ENCODE results near the gene SSUH2.
A peak's percentile ranks its signal among the peaks of the same experiment; 100 is the strongest.
"Not testable (repeated sequence)": the region's sequence is repeated elsewhere in the genome, so short reads cannot be mapped to it uniquely, and the experiment has no call there.

Gene SSUH2, protein sequence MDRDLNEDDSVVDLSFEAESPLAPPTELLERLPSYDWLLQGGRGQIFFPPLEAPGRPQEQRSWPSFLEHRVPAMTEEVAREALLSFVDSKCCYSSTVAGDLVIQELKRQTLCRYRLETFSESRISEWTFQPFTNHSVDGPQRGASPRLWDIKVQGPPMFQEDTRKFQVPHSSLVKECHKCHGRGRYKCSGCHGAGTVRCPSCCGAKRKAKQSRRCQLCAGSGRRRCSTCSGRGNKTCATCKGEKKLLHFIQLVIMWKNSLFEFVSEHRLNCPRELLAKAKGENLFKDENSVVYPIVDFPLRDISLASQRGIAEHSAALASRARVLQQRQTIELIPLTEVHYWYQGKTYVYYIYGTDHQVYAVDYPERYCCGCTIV

GRCh38 chr3:8644748-8645390 is at the start of gene SSUH2:
Gene SSUH2 (minus strand): TSS chr3:8644798. CDS start chr3:8644758, 40 bp downstream.
- Mint-ChIP-seq H3K4me3 (no peak within 1 kb of the TSS), H3K4me1 (no peaks in the 10 kb centered on the region), H3K27ac (no peak within 1 kb of the TSS), H3K9me3 (peaks cover 0 to 8% of the 10 kb centered on the region in 2 donors), H3K27me3 (peaks cover 29% of the 10 kb centered on the region)
- no peak for DNase-seq
- no peak for ATAC-seq

- H3K4me3 Mint-ChIP-seq, H3K27me3 Mint-ChIP-seq, H3K27ac Mint-ChIP-seq, H3K9me3 Mint-ChIP-seq, DNase-seq, H3K4me1 Mint-ChIP-seq, ATAC-seq: not testable (repeated sequence)
Measured at GRCh38 chr3:8691295-8691694, 46.7 kb upstream of the SSUH2 start.

DNA sequence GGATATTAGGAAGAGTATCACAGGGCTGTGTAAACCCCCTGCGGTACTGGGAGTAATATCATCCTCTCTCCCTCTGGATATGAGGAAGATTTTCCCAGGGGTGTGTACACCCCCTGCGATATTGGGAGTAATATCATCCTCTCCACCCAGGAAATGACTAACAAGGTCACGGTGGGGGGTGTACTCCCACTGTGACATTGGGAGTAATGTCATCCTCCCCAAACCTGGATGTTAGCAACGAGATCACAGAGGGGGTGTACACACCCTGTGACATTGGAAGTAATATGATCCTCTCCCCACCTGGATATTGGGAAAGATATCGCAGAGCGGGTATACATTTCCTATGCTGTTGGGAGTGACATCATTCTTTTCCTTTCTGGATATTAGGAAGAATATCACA is 40.4 kb upstream of the SSUH2 start:
- ATAC-seq, H3K27ac Mint-ChIP-seq, H3K9me3 Mint-ChIP-seq, H3K27me3 Mint-ChIP-seq, DNase-seq, H3K4me1 Mint-ChIP-seq, H3K4me3 Mint-ChIP-seq: not testable (repeated sequence)

GRCh38 chr3:8682850-8683574 is 38.4 kb upstream of the SSUH2 start:
- not testable (repeated sequence) for H3K4me3 Mint-ChIP-seq, H3K27me3 Mint-ChIP-seq, H3K27ac Mint-ChIP-seq, H3K9me3 Mint-ChIP-seq, DNase-seq, ATAC-seq, H3K4me1 Mint-ChIP-seq

GRCh38 chr3:8681881-8682538 is 37.4 kb upstream of the SSUH2 start:
- not testable (repeated sequence) for H3K9me3 Mint-ChIP-seq, H3K4me3 Mint-ChIP-seq, DNase-seq, H3K27ac Mint-ChIP-seq, H3K4me1 Mint-ChIP-seq, H3K27me3 Mint-ChIP-seq, ATAC-seq

DNA sequence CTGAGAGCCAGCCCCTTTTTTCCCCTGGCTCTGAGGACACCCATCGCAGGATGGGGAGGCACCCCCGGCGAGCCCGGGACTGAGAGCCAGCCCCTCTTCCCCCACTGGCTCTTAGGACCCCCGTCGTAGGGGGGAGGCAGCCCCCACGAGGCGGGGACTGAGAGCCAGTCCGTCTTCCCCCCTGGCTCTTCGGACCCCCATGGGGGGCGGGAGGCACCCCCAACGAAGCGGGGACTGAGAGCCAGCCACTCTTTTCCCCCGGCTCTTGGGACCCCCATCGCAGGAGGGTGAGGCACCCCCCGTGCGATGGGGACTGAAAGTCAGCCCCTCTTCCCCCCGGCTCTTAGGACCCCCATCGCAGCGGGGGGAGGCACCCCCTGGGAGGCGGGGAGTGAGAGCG is 36.8 kb upstream of the SSUH2 start:
- Mint-ChIP-seq H3K27me3 (no peaks in the 10 kb centered on the region), H3K4me3 (no peak overlapping the region), H3K27ac (no peak overlapping the region), H3K4me1 (no peaks in the 10 kb centered on the region), H3K9me3 (no peaks in the 10 kb centered on the region)
- ATAC-seq (peak; percentile 48), DNase-seq (no peak)

GRCh38 chr3:8679817-8680553 is 35.4 kb upstream of the SSUH2 start:
- H3K27me3 Mint-ChIP-seq, H3K27ac Mint-ChIP-seq, DNase-seq, H3K9me3 Mint-ChIP-seq, H3K4me3 Mint-ChIP-seq, ATAC-seq, H3K4me1 Mint-ChIP-seq: not testable (repeated sequence)

DNA sequence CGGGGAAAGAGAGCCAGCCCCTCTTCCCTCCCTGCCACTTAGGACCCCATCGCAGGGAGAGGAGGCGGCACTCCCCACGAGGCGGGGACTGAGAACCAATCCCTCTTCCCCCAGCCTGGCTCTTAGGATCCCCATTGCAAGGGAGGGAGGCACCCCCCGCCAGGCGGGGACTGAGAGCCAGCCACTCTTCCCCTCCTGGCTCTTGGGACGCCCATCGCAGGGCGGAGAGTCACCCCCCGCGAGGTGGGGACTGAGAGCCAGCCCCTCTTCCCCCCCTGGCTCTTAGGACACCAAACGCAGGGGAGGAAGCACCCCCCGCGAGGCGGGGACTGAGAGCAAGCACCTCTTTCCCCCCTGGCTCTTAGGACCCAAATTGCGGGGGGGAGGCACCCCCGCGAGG is 34.2 kb upstream of the SSUH2 start:
- H3K27ac Mint-ChIP-seq: no peak overlapping the region
- H3K4me1 Mint-ChIP-seq: no peaks in the 10 kb centered on the region
- ATAC-seq: no peak
- H3K4me3 Mint-ChIP-seq: no peak overlapping the region
- DNase-seq: no peak
- H3K9me3 Mint-ChIP-seq: no peaks in the 10 kb centered on the region
- H3K27me3 Mint-ChIP-seq: no peaks in the 10 kb centered on the region

DNA sequence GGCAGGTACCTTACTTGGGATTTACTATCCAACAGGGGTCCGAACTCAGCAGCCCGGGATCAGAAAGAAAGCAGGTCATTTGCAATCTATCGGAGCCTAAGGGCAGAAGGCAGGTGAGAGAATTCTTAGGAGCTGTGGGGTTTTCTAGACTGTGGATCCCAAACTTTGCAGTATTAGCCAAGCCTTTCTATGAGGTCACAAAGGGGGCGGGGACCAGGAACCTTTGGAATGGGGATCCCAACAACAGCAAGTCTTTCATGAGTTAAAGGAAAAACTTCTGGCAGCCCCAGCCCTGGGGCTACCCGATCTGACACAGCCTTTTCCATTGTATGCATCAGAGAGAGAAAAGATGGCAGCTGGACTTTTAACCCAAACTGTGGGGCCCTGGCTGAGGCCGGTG is 32.7 kb upstream of the SSUH2 start:
- not testable (repeated sequence) for H3K4me3 Mint-ChIP-seq, H3K27me3 Mint-ChIP-seq, ATAC-seq, H3K9me3 Mint-ChIP-seq, DNase-seq, H3K27ac Mint-ChIP-seq, H3K4me1 Mint-ChIP-seq

DNA sequence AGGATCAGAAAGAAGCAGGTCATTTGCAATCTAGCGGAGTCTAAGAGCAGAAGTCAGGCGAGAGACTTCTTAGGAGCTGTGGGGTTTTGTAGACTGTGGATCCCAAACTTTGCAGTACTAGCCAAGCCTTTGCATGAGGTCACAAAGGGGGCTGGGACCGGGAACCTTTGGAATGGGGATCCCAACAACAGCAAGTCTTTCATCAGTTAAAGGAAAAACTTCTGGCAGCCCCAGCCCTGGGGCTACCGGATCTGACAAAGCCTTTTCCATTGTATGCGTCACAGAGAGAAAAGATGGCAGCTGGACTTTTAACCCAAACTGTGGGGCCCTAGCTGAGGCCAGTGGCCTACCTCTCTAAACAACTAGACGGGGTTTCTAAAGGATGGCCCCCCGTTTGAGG is 31.0 kb upstream of the SSUH2 start:
- not testable (repeated sequence) for H3K4me1 Mint-ChIP-seq, H3K4me3 Mint-ChIP-seq, H3K27me3 Mint-ChIP-seq, H3K27ac Mint-ChIP-seq, DNase-seq, ATAC-seq
- peaks cover 0 to 11% of the 10 kb centered on the region in 2 donors for H3K9me3 Mint-ChIP-seq

DNA sequence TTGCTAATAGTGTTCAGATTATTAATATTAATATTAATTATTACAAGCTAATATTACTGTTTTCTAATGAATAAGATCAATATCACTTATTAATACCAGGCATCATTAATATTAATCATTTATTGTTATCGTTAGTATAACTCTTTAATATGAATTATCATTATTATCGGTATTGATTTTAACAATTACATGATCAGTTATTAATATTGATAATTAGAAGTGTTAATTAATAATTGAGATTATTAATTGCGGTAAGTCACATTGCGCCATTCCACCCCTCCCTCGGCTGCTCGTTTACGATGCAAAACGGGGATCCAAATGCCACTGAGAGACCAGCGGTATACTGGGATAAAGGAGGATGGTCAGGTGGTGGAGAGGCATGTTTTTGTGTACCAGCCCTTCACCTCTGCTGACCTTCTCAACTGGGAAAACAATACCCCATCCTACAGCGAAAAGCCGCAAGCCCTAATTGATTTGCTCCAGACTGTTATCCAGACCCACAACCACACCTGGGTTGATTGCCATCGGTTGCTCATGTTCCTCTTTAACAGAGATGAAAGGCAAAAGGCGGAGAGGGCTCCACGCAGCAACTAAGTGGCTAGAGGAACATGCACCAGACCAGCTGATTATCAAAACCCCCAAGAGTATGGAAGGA is 28.6 kb upstream of the SSUH2 start:
- Mint-ChIP-seq H3K27ac (no peak overlapping the region), H3K4me1 (no peaks in the 10 kb centered on the region), H3K9me3 (peaks cover 0 to 11% of the 10 kb centered on the region in 2 donors), H3K27me3 (no peaks in the 10 kb centered on the region), H3K4me3 (no peak overlapping the region)
- DNase-seq (no peak), ATAC-seq (no peak)

GRCh38 chr3:8669019-8669418 is 24.4 kb upstream of the SSUH2 start:
- no peak overlapping the region for H3K27ac Mint-ChIP-seq
- peaks cover 20% of the 10 kb centered on the region for H3K27me3 Mint-ChIP-seq
- ATAC-seq: no peak
- H3K9me3 Mint-ChIP-seq: peaks cover 0 to 11% of the 10 kb centered on the region in 2 donors
- DNase-seq: no peak
- H3K4me3 Mint-ChIP-seq: no peak overlapping the region
- H3K4me1 Mint-ChIP-seq: no peaks in the 10 kb centered on the region

DNA sequence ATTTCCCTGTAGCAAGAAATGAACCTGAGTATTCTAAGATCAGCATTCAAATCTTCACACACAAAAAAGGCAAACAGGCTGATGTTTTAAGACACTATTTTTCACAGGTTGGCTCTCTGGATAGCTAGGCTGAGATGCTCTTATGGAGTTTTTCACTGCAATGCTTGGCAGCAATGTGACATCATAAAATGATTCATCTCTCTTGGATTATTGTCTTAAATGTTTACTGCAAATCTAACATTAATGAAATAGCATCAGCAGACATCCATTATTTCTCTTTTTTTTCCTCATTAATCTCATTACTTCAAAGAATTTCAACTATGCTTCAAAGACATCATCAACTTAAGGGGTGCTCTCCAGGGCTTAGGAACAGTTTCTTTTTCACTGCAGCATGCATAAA is 23.6 kb upstream of the SSUH2 start:
- ATAC-seq: no peak
- DNase-seq: no peak
- H3K27me3 Mint-ChIP-seq: peaks cover 20% of the 10 kb centered on the region
- no peaks in the 10 kb centered on the region for H3K4me1 Mint-ChIP-seq
- H3K27ac Mint-ChIP-seq: no peak overlapping the region
- H3K9me3 Mint-ChIP-seq: peaks cover 0 to 11% of the 10 kb centered on the region in 2 donors
- H3K4me3 Mint-ChIP-seq: no peak overlapping the region

- no peak overlapping the region for H3K4me3 Mint-ChIP-seq
- H3K27me3 Mint-ChIP-seq: peaks cover 21% of the 10 kb centered on the region
- H3K9me3 Mint-ChIP-seq: peaks cover 0 to 11% of the 10 kb centered on the region in 2 donors
- no peaks in the 10 kb centered on the region for H3K4me1 Mint-ChIP-seq
- no peak for DNase-seq
- ATAC-seq: no peak
- no peak overlapping the region for H3K27ac Mint-ChIP-seq
Measured at GRCh38 chr3:8667463-8668091, 23.0 kb upstream of the SSUH2 start.

All from stimulated activated naive CD8-positive, alpha-beta T cell treated with anti-CD3 and anti-CD28 coated beads, Interleukin-15, amount 100 ng/mL, for 72 hours (primary cell).